HepG2 (cell line): ENCODE measurements around the gene NTPCR. TPM values are rescaled to one million over a fixed set of nuclear protein-coding genes. Genes with fewer than 3 reads are reported as not detected.
A peak's percentile ranks its signal among the peaks of the same experiment; 100 is the strongest.

ENCODE experiments used
- HNF4G ChIP-seq, 2 experiments: sonication (generic) in 1 of 2; formaldehyde crosslinking in 1 of 2; IDR thresholded peaks; 2 replicates each; pipeline versions ENCODE4 v1.4.0 to v1.6.1; 2011 to 2020; ENCODE audit warnings: borderline replicate concordance in 2 of 2, low read depth in 2 of 2, mild to moderate bottlenecking in 2 of 2, low read length in 1 of 2, missing genetic modification reagents in 1 of 2, moderate library complexity in 1 of 2
- MTF2 ChIP-seq: sonication (generic); formaldehyde crosslinking; IDR thresholded peaks from 2 replicates; pipeline ENCODE4 v1.5.0; 2020; ENCODE audit warnings: missing genetic modification reagents, borderline replicate concordance
- NFATC3 ChIP-seq: sonication (generic); formaldehyde crosslinking; IDR thresholded peaks from 2 replicates; pipeline ENCODE4 v1.5.1; 2020; ENCODE audit warnings: mild to moderate bottlenecking, missing genetic modification reagents
- SUZ12 ChIP-seq: fragments of 150-350 bp; IDR thresholded peaks from 2 replicates; pipeline ENCODE4 v1.6.1; 2014; ENCODE audit warnings: low read depth, low read length
- UBTF ChIP-seq: sonication (generic); formaldehyde crosslinking; IDR thresholded peaks from 2 replicates; pipeline ENCODE4 v1.4.0; 2020; ENCODE audit warnings: mild to moderate bottlenecking, missing genetic modification reagents
- ZSCAN30 ChIP-seq: sonication (generic); formaldehyde crosslinking; IDR thresholded peaks from 2 replicates; pipeline ENCODE4 v1.5.0; 2020; ENCODE audit warnings: mild to moderate bottlenecking, missing genetic modification reagents
- polyA plus RNA-seq, 8 experiments: library from polyadenylated mRNA; depleted of rRNA in 3 of 8; stranded (reverse) in 7 of 8; unstranded in 1 of 8; fragments of >200 nt; fragmentation: Illumina TruSeq in 4 of 8; extraction: Trizol in 4 of 8; gene quantifications; 2 replicates each; pipeline versions ENCODE4 v1.2.1 to v1.2.3, GENCODE V29; 2011 to 2016; ENCODE audit warnings: low read depth in 4 of 8, missing spikeins in 1 of 8, mixed read lengths in 1 of 8; ENCODE audit not compliant: insufficient read depth in 1 of 8
- total RNA-seq, 5 experiments: library from RNA; depleted of rRNA; stranded (reverse); fragments of >200 nt; fragmentation: Illumina TruSeq; extraction: Trizol; gene quantifications; 2 replicates each; pipeline ENCODE4 v1.2.3, GENCODE V29; 2016; ENCODE audit warnings: low read depth in 1 of 5
- TF ChIP-seq, protein P1 (sequence below): IDR thresholded peaks from 2 replicates; pipeline ENCODE4 v1.6.1; 2016; ENCODE audit warnings: missing compliant biosample characterization, missing genetic modification reagents, borderline replicate concordance
- TF ChIP-seq, protein P2 (sequence below): sonication (generic); formaldehyde crosslinking; IDR thresholded peaks from 2 replicates; pipeline ENCODE4 v1.5.0; 2020; ENCODE audit warnings: missing genetic modification reagents
- TF ChIP-seq, protein P3 (sequence below): sonication (generic); formaldehyde crosslinking; IDR thresholded peaks from 2 replicates; pipeline ENCODE4 v1.4.0; 2020; ENCODE audit warnings: mild to moderate bottlenecking, missing genetic modification reagents
- TF ChIP-seq, protein P4 (sequence below): sonication (generic); formaldehyde crosslinking; IDR thresholded peaks from 2 replicates; pipeline ENCODE4; 2020; ENCODE audit warnings: missing genetic modification reagents, mild to moderate bottlenecking, borderline replicate concordance

The NTPCR gene
- total and polyA plus RNA-seq, 2 of the 13 experiments (the other 11 are each of a cell fraction or from before 2014, with no cell fraction given) = 11.7 to 47.0 TPM

DNA sequence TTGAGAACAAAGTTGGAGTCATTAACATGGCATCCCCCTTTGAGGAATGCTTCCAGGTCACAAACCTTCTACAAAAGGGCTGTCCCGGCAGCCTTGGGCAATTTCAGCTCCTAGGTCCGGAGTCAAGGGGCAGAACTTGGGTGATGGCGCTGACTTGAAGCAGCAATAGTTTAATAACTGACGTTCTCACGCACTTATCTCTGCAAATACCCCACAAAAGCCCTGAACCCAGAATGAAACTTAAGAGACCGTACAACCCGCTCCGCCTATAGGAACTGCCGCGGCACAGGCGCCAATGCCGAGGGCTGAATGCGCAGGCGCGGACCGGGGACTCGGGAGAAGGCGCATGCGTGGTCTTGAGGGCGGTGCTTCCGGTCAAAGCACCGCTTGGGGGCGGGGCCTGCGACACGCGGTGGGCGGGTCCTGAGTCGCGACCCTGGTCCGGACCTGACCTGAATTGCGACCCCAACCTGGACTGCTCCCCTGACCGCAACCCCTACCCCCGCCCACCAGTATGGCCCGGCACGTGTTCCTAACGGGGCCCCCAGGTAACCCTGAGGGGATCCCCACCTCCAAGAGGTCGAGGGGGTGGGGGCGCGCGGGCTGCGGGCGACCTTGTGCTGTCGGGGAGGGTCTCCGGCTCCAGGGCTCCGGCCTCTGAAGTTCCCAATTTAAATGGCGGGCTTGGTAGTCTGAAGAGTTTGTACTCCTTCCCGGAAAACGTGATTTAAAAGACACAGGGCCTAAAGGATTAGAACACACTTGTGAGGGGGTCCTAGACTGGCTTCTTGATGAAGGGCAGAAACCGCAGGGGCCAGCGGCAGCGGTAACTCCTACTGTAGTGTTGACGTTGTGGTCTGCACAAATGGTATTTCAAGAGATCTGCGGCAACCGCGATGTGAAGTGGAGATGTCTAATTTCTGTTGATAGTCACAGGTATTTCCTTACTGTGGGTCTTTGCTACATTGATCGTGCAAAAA lies at the start of gene NTPCR (continued):
- TF ChIP-seq NFATC3 (no peak), UBTF (no peak; the same call in 1 of the 2 replicates), MTF2 (CRISPR knock-in tag) (0 out of 2 replicates have a peak, but pooled peaks have one; percentile 33), ZSCAN30 (CRISPR knock-in tag) (no peak), HNF4G (IDR thresholded peaks at IDR 0.05; ENCODE audit: borderline replicate concordance, low read depth, low read length) (no peak), HNF4G (CRISPR knock-in tag; IDR thresholded peaks at IDR 0.05; ENCODE audit: borderline replicate concordance, low read depth) (no peak), SUZ12 (no peak)
- TF ChIP-seq, protein P1, sequence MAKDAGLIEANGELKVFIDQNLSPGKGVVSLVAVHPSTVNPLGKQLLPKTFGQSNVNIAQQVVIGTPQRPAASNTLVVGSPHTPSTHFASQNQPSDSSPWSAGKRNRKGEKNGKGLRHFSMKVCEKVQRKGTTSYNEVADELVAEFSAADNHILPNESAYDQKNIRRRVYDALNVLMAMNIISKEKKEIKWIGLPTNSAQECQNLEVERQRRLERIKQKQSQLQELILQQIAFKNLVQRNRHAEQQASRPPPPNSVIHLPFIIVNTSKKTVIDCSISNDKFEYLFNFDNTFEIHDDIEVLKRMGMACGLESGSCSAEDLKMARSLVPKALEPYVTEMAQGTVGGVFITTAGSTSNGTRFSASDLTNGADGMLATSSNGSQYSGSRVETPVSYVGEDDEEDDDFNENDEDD (CRISPR knock-in tag) = peak; percentile 37; the same call in 1 of the 2 replicates
- TF ChIP-seq, protein P2, sequence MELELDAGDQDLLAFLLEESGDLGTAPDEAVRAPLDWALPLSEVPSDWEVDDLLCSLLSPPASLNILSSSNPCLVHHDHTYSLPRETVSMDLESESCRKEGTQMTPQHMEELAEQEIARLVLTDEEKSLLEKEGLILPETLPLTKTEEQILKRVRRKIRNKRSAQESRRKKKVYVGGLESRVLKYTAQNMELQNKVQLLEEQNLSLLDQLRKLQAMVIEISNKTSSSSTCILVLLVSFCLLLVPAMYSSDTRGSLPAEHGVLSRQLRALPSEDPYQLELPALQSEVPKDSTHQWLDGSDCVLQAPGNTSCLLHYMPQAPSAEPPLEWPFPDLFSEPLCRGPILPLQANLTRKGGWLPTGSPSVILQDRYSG (CRISPR knock-in tag) = no peak
- TF ChIP-seq, protein P3, sequence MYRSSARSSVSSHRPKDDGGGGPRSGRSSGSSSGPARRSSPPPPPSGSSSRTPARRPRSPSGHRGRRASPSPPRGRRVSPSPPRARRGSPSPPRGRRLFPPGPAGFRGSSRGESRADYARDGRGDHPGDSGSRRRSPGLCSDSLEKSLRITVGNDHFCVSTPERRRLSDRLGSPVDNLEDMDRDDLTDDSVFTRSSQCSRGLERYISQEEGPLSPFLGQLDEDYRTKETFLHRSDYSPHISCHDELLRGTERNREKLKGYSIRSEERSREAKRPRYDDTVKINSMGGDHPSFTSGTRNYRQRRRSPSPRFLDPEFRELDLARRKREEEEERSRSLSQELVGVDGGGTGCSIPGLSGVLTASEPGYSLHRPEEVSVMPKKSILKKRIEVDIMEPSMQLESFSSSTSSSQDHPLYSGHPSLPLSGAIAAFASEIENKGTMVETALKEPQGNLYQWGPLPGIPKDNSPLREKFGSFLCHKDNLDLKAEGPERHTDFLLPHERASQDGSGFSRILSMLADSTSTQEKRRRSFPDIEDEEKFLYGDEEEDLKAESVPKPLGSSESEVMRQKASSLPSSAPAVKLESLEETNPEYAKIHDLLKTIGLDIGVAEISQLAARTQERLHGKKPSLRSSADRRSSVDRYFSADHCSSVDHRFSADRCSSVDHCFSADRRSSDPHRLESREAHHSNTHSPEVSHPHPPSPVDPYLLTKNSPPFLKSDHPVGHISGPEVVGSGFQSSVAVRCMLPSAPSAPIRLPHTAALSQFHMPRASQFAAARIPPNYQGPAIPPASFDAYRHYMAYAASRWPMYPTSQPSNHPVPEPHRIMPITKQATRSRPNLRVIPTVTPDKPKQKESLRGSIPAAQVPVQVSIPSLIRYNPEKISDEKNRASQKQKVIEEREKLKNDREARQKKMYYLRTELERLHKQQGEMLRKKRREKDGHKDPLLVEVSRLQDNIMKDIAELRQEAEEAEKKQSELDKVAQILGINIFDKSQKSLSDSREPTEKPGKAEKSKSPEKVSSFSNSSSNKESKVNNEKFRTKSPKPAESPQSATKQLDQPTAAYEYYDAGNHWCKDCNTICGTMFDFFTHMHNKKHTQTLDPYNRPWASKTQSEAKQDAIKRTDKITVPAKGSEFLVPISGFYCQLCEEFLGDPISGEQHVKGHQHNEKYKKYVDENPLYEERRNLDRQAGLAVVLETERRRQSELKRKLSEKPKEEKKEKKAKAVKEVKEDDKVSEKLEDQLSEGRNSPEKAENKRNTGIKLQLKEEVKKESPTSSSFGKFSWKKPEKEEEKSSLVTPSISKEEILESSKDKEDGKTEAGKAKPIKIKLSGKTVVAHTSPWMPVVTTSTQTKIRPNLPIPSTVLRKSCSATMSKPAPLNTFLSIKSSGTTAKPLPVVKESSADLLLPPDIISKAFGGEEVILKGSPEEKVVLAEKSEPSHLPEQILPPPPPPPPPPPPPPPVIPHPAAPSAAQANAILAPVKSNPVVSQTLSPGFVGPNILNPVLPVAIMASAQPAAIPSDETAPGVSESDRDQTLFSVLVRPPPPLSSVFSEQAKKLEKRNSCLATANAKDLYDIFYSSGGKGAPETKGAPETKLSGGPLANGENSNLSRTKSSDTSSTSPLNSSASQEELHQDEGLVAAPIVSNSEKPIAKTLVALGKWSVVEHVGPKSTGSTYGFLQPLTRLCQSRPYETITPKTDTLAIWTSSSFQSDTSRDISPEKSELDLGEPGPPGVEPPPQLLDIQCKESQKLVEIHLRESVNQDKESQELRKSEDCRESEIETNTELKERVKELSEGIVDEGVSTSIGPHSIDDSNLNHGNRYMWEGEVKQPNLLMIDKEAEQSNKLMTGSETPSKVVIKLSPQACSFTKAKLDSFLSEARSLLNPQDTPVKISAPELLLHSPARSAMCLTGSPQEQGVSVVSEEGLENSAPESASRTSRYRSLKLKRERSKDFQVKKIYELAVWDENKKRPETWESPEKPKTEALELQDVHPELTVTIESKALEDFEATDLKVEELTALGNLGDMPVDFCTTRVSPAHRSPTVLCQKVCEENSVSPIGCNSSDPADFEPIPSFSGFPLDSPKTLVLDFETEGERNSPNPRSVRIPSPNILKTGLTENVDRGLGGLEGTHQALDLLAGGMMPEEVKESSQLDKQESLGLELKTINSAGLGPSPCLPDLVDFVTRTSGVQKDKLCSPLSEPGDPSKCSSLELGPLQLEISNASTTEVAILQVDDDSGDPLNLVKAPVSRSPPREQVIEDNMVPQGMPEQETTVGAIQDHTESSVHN = no peak
- TF ChIP-seq, protein P4, sequence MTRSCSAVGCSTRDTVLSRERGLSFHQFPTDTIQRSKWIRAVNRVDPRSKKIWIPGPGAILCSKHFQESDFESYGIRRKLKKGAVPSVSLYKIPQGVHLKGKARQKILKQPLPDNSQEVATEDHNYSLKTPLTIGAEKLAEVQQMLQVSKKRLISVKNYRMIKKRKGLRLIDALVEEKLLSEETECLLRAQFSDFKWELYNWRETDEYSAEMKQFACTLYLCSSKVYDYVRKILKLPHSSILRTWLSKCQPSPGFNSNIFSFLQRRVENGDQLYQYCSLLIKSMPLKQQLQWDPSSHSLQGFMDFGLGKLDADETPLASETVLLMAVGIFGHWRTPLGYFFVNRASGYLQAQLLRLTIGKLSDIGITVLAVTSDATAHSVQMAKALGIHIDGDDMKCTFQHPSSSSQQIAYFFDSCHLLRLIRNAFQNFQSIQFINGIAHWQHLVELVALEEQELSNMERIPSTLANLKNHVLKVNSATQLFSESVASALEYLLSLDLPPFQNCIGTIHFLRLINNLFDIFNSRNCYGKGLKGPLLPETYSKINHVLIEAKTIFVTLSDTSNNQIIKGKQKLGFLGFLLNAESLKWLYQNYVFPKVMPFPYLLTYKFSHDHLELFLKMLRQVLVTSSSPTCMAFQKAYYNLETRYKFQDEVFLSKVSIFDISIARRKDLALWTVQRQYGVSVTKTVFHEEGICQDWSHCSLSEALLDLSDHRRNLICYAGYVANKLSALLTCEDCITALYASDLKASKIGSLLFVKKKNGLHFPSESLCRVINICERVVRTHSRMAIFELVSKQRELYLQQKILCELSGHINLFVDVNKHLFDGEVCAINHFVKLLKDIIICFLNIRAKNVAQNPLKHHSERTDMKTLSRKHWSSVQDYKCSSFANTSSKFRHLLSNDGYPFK (CRISPR knock-in tag) = no peak; the same call in 1 of the 2 replicates
